A673 (cell line): ENCODE data around the gene NUDCD3. TPM values are rescaled to one million over a fixed set of nuclear protein-coding genes. Genes with fewer than 3 reads are reported as not detected.

Experiments
- BruUV-seq: library from RNA; stranded (reverse); fragments of 400-500 nt; replicated peaks from 2 replicates; lab custom pipeline; 2021; lab: Mats Ljungman, UMichigan
- CTCF ChIA-PET: fragments of 300-600 bp; sonication (Branson Sonifier 250); formaldehyde crosslinking; loops from one replicate; lab custom pipeline; 2022; ENCODE audit warnings: antibody characterized with exemption; lab: Charles Lee
- POLR2A ChIA-PET: fragments of 300-600 bp; sonication (Branson Sonifier 250); formaldehyde crosslinking; loops from one replicate; lab custom pipeline; 2022; ENCODE audit warnings: antibody characterized with exemption; ENCODE audit not compliant: low non-redundant PET; lab: Charles Lee
- DNase-seq: peaks from one replicate; pipeline ENCODE4 v3.0.0-alpha.2; 2015; ENCODE audit warnings: low spot score
- H3K27ac ChIP-seq: fragments of 200-600 bp; sonication (generic); 2 replicates; pipeline ENCODE4 v1.5.1; 2016; ENCODE audit warnings: mixed run types, low read depth, mild to moderate bottlenecking, mixed read lengths, antibody characterized with exemption, low read length; ENCODE audit not compliant: poor library complexity, severe bottlenecking
- H3K27me3 ChIP-seq: fragments of 200-600 bp; sonication (generic); replicated peaks from 2 replicates; pipeline ENCODE4 v1.6.1; 2017; ENCODE audit warnings: mixed run types, low read depth, mild to moderate bottlenecking, mixed read lengths, antibody characterized with exemption, low read length; ENCODE audit not compliant: insufficient read depth, poor library complexity
- H3K36me3 ChIP-seq: fragments of 200-600 bp; sonication (generic); 2 replicates; pipeline ENCODE4 v1.6.1; 2016; ENCODE audit warnings: mixed run types, mild to moderate bottlenecking, mixed read lengths, antibody characterized with exemption, low read length; ENCODE audit not compliant: insufficient read depth, poor library complexity, severe bottlenecking
- H3K4me1 ChIP-seq: fragments of 200-600 bp; sonication (generic); 2 replicates; pipeline ENCODE4 v1.6.1; 2017; ENCODE audit warnings: mixed run types, mild to moderate bottlenecking, mixed read lengths, antibody characterized with exemption, low read length; ENCODE audit not compliant: insufficient read depth, poor library complexity, severe bottlenecking
- H3K4me3 ChIP-seq: fragments of 200-600 bp; sonication (generic); 2 replicates; pipeline ENCODE4 v1.5.1; 2016; ENCODE audit warnings: low read depth, mixed run types, mild to moderate bottlenecking, mixed read lengths, low read length; ENCODE audit not compliant: poor library complexity, severe bottlenecking
- H3K9me3 ChIP-seq: fragments of 200-600 bp; sonication (generic); 2 replicates; pipeline ENCODE4 v1.6.1; 2016; ENCODE audit warnings: mixed run types, low read depth, mild to moderate bottlenecking, mixed read lengths, antibody characterized with exemption, low read length; ENCODE audit not compliant: poor library complexity, severe bottlenecking
- EZH2 ChIP-seq: fragments of 200-600 bp; sonication (generic); IDR thresholded peaks from 2 replicates; pipeline ENCODE4 v1.6.1; 2017; ENCODE audit warnings: borderline replicate concordance, low read depth, mild to moderate bottlenecking, mixed read lengths, antibody characterized with exemption, low read length; ENCODE audit not compliant: poor library complexity, severe bottlenecking
- intact Hi-C: fragments of 100-400 bp; cut with micrococcal nuclease; formaldehyde crosslinking; loops from one replicate; pipeline ENCODE4 v1.10.0; 2022; ENCODE audit not compliant: unreplicated experiment
- total RNA-seq: library from RNA; stranded (reverse); gene quantifications from 2 replicates; pipeline ENCODE4 v1.2.3, GENCODE V29; 2021
- TF ChIP-seq, protein P1 (sequence below): fragments of 300-800, 200-600 bp; sonication (generic); conservative IDR thresholded peaks from 2 replicates; pipeline ENCODE4 v1.5.1; 2017; ENCODE audit warnings: low read depth, mild to moderate bottlenecking, antibody characterized with exemption, low read length, moderate library complexity, mixed read lengths

Gene NUDCD3
- total RNA-seq, 1 experiment from 2014 or later, result 119 TPM

DNA sequence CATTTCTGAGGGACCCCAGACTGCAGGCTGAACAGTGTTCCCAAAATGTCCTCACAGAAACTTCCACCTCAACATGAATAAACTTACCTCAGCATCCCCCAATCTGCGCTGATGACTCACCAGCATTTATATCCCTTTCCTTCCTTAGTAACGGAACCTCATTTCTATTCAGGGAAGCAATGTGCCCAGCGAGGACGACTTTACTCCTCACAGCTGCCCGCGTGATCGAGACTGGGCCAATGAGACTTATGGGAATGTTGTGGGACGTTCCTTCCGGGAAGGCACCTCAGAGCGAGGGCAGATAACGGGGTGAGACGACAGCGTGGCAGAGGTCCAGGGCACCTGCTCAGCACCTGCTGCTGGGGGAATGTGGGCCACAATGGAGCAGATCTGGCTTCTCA, 91.9 kb downstream of the NUDCD3 start:
- TF ChIP-seq EZH2, result no peak
- TF ChIP-seq, protein P1, sequence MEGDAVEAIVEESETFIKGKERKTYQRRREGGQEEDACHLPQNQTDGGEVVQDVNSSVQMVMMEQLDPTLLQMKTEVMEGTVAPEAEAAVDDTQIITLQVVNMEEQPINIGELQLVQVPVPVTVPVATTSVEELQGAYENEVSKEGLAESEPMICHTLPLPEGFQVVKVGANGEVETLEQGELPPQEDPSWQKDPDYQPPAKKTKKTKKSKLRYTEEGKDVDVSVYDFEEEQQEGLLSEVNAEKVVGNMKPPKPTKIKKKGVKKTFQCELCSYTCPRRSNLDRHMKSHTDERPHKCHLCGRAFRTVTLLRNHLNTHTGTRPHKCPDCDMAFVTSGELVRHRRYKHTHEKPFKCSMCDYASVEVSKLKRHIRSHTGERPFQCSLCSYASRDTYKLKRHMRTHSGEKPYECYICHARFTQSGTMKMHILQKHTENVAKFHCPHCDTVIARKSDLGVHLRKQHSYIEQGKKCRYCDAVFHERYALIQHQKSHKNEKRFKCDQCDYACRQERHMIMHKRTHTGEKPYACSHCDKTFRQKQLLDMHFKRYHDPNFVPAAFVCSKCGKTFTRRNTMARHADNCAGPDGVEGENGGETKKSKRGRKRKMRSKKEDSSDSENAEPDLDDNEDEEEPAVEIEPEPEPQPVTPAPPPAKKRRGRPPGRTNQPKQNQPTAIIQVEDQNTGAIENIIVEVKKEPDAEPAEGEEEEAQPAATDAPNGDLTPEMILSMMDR, result no peak
- Histone ChIP-seq H3K9me3 (no peaks in the 10 kb centered on the region), H3K27ac (peak overlapping the region; percentile 78), H3K27me3 (no peaks in the 10 kb centered on the region), H3K4me3 (no peak overlapping the region), H3K4me1 (peaks cover 23% of the 10 kb centered on the region), H3K36me3 (peaks cover under 1% of the 10 kb centered on the region)
- peak; percentile 78 for DNase-seq
- intact Hi-C loops, result no loop called here
- BruUV-seq, result no TSS peak
- CTCF ChIA-PET, result no interaction called here
- POLR2A ChIA-PET, result no interaction called here

DNA sequence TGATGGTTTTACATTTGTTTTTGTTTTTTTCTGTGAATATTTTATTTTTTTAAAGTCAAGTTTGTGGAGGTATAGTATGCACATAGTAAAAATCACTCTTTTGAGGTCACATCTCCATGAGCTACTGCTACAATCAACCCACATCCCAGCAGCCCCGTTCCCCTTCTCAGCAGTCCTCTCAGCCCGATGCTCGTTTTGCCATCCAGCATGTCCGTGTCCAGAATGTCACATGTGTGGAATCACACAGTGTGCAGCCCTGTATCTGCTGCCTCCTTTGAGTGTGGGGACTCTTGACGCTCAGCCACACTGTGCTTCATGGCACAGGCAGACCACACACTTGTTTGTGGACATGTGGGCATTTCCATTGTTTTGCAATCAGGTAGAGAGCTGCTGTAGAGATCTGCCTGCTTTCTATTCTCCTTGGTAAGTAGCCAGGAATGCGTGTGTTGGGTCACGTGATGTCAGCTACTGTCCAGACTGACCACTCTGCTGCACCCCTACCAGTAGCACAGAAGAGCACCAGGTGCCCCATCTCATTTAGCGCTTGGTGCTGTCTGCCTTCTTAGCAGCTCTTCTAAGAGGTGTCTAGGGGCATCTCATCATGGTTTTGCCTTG, 93.4 kb downstream of the NUDCD3 start:
- peaks cover 23% of the 10 kb centered on the region for H3K4me1 ChIP-seq
- H3K9me3 ChIP-seq, result no peaks in the 10 kb centered on the region
- ChIA-PET POLR2A (no interaction called here), CTCF (no interaction called here)
- no peak for DNase-seq
- no peak overlapping the region for H3K27ac ChIP-seq
- no peaks in the 10 kb centered on the region for H3K27me3 ChIP-seq
- no peak overlapping the region for H3K4me3 ChIP-seq
- BruUV-seq, result no TSS peak
- intact Hi-C loops, result no loop called here
- TF ChIP-seq EZH2, result no peak
- TF ChIP-seq, protein P1, result no peak
- no peaks in the 10 kb centered on the region for H3K36me3 ChIP-seq

DNA sequence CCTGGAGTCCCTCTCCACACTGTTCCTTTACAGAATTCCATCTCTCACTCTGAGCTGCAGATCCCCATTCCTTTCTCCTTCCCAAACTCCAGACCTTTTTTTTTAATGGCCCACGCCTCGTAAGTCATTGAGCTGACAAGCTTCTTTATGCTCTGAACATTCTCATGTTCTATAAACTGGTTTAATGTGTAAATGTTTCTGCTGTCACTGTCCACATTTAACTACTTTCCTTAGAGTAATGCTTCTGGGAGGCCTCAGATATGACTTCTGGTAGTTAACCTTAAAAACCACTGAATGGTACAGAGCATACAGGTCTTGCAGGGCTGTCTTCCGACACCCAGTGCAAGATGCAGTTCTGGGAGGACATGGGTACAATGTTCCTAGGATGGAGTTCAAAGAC, 94.0 kb downstream of the NUDCD3 start:
- CTCF ChIA-PET, result no interaction called here
- Histone ChIP-seq H3K27me3 (no peaks in the 10 kb centered on the region), H3K4me1 (peaks cover 23% of the 10 kb centered on the region), H3K27ac (no peak overlapping the region), H3K4me3 (no peak overlapping the region), H3K9me3 (no peaks in the 10 kb centered on the region), H3K36me3 (no peaks in the 10 kb centered on the region)
- no peak for DNase-seq
- no peak for TF ChIP-seq EZH2
- TF ChIP-seq, protein P1, result no peak
- intact Hi-C loops, result no loop called here
- POLR2A ChIA-PET, result no interaction called here
- no TSS peak for BruUV-seq
